HepG2 (cell line): ENCODE results near the gene APBA3. TPM values are rescaled to one million over a fixed set of nuclear protein-coding genes. Genes with fewer than 3 reads are reported as not detected.

Source experiments
- HOXA7 ChIP-seq: sonication (generic); formaldehyde crosslinking; IDR thresholded peaks from 2 replicates; pipeline ENCODE4 v1.8.1; 2022; ENCODE audit warnings: mild to moderate bottlenecking, missing genetic modification reagents, moderate library complexity
- IRF2 ChIP-seq: IDR thresholded peaks from 2 replicates; pipeline ENCODE4 v1.6.1; 2018; ENCODE audit warnings: missing genetic modification reagents, missing compliant biosample characterization
- MIXL1 ChIP-seq: IDR thresholded peaks from 2 replicates; pipeline ENCODE4 v1.6.1; 2016
- SRF ChIP-seq: IDR thresholded peaks from 2 replicates; pipeline ENCODE4 v1.6.1; 2011; ENCODE audit warnings: mild to moderate bottlenecking, low read depth, low read length, moderate library complexity
- YEATS2 ChIP-seq: sonication (generic); formaldehyde crosslinking; IDR thresholded peaks from 2 replicates; pipeline ENCODE4 v1.4.0; 2020; ENCODE audit warnings: missing genetic modification reagents, borderline replicate concordance
- ZFY ChIP-seq: sonication (generic); formaldehyde crosslinking; IDR thresholded peaks from 2 replicates; pipeline ENCODE4 v1.4.0; 2020; ENCODE audit warnings: missing genetic modification reagents
- ZKSCAN1 ChIP-seq: fragments of 150-350 bp; IDR thresholded peaks from 2 replicates; pipeline ENCODE4 v1.6.1; 2014; ENCODE audit warnings: low read length
- ZNF329 ChIP-seq: sonication (generic); formaldehyde crosslinking; IDR thresholded peaks from 2 replicates; pipeline ENCODE4 v1.9.0; 2021; ENCODE audit warnings: low read depth, mild to moderate bottlenecking, missing genetic modification reagents
- ZNF335 ChIP-seq: sonication (generic); formaldehyde crosslinking; IDR thresholded peaks from 2 replicates; pipeline ENCODE4 v1.4.0; 2020; ENCODE audit warnings: missing genetic modification reagents
- ZNF33A ChIP-seq: sonication (generic); formaldehyde crosslinking; IDR thresholded peaks from 2 replicates; pipeline ENCODE4 v1.5.1; 2020; ENCODE audit warnings: missing genetic modification reagents, mild to moderate bottlenecking, moderate library complexity, borderline replicate concordance
- ZNF354B ChIP-seq: sonication (generic); formaldehyde crosslinking; IDR thresholded peaks from 2 replicates; pipeline ENCODE4 v1.8.0; 2022; ENCODE audit warnings: mild to moderate bottlenecking, missing genetic modification reagents
- ZNF562 ChIP-seq: sonication (generic); formaldehyde crosslinking; IDR thresholded peaks from 2 replicates; pipeline ENCODE4 v1.8.0; 2022; ENCODE audit warnings: missing genetic modification reagents, borderline replicate concordance
- ZNF570 ChIP-seq: sonication (generic); formaldehyde crosslinking; IDR thresholded peaks from 2 replicates; pipeline ENCODE4 v1.4.0; 2020; ENCODE audit warnings: mild to moderate bottlenecking, missing genetic modification reagents, borderline replicate concordance
- polyA plus RNA-seq, 8 experiments: library from polyadenylated mRNA; depleted of rRNA in 3 of 8; stranded (reverse) in 7 of 8; unstranded in 1 of 8; fragments of >200 nt; fragmentation: Illumina TruSeq in 4 of 8; extraction: Trizol in 4 of 8; gene quantifications; 2 replicates each; pipeline versions ENCODE4 v1.2.1 to v1.2.3, GENCODE V29; 2011 to 2016; ENCODE audit warnings: low read depth in 4 of 8, missing spikeins in 1 of 8, mixed read lengths in 1 of 8; ENCODE audit not compliant: insufficient read depth in 1 of 8
- total RNA-seq, 5 experiments: library from RNA; depleted of rRNA; stranded (reverse); fragments of >200 nt; fragmentation: Illumina TruSeq; extraction: Trizol; gene quantifications; 2 replicates each; pipeline ENCODE4 v1.2.3, GENCODE V29; 2016; ENCODE audit warnings: low read depth in 1 of 5
- TF ChIP-seq, protein P1 (sequence below): sonication (generic); formaldehyde crosslinking; IDR thresholded peaks from 2 replicates; pipeline ENCODE4 v1.5.1; 2020; ENCODE audit warnings: mild to moderate bottlenecking, moderate library complexity, missing genetic modification reagents
- TF ChIP-seq, protein P2 (sequence below): sonication (generic); formaldehyde crosslinking; IDR thresholded peaks from 2 replicates; pipeline ENCODE4 v1.4.0; 2020; ENCODE audit warnings: low read depth, missing genetic modification reagents
- TF ChIP-seq, protein P3 (sequence below): sonication (generic); formaldehyde crosslinking; IDR thresholded peaks from 2 replicates; pipeline ENCODE4 v1.5.0; 2020; ENCODE audit warnings: missing genetic modification reagents, mild to moderate bottlenecking, borderline replicate concordance
- TF ChIP-seq, protein P4 (sequence below): IDR thresholded peaks from 2 replicates; pipeline ENCODE4 v1.4.0; 2020; ENCODE audit warnings: mild to moderate bottlenecking, missing genetic modification reagents
- TF ChIP-seq, protein P5 (sequence below): sonication (generic); formaldehyde crosslinking; IDR thresholded peaks from 2 replicates; pipeline ENCODE4 v1.8.1; 2023; ENCODE audit warnings: mild to moderate bottlenecking, missing genetic modification reagents

APBA3 gene
- total and polyA plus RNA-seq, 2 of the 13 experiments (the other 11 are each of a cell fraction or from before 2014, with no cell fraction given) = 14.2 to 14.3 TPM

DNA sequence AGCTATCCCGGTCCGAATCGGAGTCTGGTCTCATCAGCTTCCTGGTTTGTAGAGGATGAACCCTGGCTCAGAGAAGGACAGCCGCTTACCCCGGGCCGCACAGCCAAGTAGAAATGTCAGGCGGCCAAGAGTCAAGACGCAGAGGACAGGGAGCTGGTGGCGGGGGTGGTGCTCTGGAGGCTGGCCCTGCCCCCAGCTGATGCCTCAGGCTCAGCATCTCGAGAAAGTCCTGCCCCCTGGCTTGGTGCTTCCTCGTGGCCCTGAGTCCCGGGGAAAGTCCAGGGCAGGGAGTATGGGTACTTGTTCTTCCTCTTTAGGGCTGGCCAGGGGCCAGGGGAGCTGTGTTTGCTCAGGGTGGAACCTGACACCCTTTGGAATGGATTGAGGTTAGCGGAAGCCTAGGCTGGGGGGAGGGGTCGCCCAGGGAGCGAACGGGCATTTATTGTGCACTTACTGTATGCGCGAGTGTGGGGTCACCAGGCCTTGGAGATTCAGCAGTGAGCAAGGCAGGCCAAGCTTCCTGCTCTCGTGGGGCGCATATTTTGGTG is 51.2 kb downstream of the APBA3 start (continued):
- TF ChIP-seq, protein P1, sequence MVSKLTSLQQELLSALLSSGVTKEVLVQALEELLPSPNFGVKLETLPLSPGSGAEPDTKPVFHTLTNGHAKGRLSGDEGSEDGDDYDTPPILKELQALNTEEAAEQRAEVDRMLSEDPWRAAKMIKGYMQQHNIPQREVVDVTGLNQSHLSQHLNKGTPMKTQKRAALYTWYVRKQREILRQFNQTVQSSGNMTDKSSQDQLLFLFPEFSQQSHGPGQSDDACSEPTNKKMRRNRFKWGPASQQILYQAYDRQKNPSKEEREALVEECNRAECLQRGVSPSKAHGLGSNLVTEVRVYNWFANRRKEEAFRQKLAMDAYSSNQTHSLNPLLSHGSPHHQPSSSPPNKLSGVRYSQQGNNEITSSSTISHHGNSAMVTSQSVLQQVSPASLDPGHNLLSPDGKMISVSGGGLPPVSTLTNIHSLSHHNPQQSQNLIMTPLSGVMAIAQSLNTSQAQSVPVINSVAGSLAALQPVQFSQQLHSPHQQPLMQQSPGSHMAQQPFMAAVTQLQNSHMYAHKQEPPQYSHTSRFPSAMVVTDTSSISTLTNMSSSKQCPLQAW (CRISPR knock-in tag) = peak; percentile 94
- TF ChIP-seq, protein P2, sequence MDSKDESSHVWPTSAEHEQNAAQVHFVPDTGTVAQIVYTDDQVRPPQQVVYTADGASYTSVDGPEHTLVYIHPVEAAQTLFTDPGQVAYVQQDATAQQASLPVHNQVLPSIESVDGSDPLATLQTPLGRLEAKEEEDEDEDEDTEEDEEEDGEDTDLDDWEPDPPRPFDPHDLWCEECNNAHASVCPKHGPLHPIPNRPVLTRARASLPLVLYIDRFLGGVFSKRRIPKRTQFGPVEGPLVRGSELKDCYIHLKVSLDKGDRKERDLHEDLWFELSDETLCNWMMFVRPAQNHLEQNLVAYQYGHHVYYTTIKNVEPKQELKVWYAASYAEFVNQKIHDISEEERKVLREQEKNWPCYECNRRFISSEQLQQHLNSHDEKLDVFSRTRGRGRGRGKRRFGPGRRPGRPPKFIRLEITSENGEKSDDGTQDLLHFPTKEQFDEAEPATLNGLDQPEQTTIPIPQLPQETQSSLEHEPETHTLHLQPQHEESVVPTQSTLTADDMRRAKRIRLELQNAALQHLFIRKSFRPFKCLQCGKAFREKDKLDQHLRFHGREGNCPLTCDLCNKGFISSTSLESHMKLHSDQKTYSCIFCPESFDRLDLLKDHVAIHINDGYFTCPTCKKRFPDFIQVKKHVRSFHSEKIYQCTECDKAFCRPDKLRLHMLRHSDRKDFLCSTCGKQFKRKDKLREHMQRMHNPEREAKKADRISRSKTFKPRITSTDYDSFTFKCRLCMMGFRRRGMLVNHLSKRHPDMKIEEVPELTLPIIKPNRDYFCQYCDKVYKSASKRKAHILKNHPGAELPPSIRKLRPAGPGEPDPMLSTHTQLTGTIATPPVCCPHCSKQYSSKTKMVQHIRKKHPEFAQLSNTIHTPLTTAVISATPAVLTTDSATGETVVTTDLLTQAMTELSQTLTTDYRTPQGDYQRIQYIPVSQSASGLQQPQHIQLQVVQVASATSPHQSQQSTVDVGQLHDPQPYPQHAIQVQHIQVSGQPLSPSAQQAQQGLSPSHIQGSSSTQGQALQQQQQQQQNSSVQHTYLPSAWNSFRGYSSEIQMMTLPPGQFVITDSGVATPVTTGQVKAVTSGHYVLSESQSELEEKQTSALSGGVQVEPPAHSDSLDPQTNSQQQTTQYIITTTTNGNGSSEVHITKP (CRISPR knock-in tag) = peak; percentile 71
- TF ChIP-seq ZNF33A (CRISPR knock-in tag) = no peak
- TF ChIP-seq ZNF570 (CRISPR knock-in tag) = no peak
- TF ChIP-seq ZNF354B = no peak
- TF ChIP-seq ZNF335 (CRISPR knock-in tag) = no peak
- TF ChIP-seq IRF2 = peak; percentile 67; the same call in 1 of the 2 replicates
- peak; percentile 67; the same call in 1 of the 2 replicates for TF ChIP-seq MIXL1 (CRISPR knock-in tag)
- no peak; the same call in 1 of the 2 replicates for TF ChIP-seq SRF
- TF ChIP-seq, protein P3, sequence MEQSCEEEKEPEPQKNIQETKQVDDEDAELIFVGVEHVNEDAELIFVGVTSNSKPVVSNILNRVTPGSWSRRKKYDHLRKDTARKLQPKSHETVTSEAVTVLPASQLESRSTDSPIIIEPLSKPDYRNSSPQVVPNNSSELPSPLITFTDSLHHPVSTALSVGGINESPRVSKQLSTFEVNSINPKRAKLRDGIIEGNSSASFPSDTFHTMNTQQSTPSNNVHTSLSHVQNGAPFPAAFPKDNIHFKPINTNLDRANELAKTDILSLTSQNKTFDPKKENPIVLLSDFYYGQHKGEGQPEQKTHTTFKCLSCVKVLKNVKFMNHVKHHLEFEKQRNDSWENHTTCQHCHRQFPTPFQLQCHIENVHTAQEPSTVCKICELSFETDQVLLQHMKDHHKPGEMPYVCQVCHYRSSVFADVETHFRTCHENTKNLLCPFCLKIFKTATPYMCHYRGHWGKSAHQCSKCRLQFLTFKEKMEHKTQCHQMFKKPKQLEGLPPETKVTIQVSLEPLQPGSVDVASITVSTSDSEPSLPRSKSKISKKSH (CRISPR knock-in tag) = 0 out of 2 replicates have a peak, but pooled peaks have one; percentile 43
- no peak for TF ChIP-seq ZNF562
- TF ChIP-seq ZKSCAN1 = 0 out of 2 replicates have a peak, but pooled peaks have one; percentile 23
- TF ChIP-seq, protein P4, sequence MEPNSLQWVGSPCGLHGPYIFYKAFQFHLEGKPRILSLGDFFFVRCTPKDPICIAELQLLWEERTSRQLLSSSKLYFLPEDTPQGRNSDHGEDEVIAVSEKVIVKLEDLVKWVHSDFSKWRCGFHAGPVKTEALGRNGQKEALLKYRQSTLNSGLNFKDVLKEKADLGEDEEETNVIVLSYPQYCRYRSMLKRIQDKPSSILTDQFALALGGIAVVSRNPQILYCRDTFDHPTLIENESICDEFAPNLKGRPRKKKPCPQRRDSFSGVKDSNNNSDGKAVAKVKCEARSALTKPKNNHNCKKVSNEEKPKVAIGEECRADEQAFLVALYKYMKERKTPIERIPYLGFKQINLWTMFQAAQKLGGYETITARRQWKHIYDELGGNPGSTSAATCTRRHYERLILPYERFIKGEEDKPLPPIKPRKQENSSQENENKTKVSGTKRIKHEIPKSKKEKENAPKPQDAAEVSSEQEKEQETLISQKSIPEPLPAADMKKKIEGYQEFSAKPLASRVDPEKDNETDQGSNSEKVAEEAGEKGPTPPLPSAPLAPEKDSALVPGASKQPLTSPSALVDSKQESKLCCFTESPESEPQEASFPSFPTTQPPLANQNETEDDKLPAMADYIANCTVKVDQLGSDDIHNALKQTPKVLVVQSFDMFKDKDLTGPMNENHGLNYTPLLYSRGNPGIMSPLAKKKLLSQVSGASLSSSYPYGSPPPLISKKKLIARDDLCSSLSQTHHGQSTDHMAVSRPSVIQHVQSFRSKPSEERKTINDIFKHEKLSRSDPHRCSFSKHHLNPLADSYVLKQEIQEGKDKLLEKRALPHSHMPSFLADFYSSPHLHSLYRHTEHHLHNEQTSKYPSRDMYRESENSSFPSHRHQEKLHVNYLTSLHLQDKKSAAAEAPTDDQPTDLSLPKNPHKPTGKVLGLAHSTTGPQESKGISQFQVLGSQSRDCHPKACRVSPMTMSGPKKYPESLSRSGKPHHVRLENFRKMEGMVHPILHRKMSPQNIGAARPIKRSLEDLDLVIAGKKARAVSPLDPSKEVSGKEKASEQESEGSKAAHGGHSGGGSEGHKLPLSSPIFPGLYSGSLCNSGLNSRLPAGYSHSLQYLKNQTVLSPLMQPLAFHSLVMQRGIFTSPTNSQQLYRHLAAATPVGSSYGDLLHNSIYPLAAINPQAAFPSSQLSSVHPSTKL (CRISPR knock-in tag) = peak; percentile 84
- TF ChIP-seq YEATS2 (CRISPR knock-in tag) = peak; percentile 77
- TF ChIP-seq ZNF329 = no peak
- TF ChIP-seq, protein P5, sequence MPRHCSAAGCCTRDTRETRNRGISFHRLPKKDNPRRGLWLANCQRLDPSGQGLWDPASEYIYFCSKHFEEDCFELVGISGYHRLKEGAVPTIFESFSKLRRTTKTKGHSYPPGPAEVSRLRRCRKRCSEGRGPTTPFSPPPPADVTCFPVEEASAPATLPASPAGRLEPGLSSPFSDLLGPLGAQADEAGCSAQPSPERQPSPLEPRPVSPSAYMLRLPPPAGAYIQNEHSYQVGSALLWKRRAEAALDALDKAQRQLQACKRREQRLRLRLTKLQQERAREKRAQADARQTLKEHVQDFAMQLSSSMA (CRISPR knock-in tag) = no peak
- TF ChIP-seq HOXA7 (CRISPR knock-in tag) = no peak
- peak; percentile 32; the same call in 1 of the 2 replicates for TF ChIP-seq ZFY (CRISPR knock-in tag)
